IMR-90 (cell line): ENCODE results near the gene OR5H14.

Experiments
- FOS ChIP-seq: fragments of 150-350 bp; IDR thresholded peaks from 2 replicates; pipeline ENCODE4 v1.6.1; 2016; ENCODE audit warnings: low read depth, low read length
- POLR2A ChIP-seq: IDR thresholded peaks from 2 replicates; pipeline ENCODE4 v1.6.1; 2012; ENCODE audit warnings: mild to moderate bottlenecking, low read depth, low read length
- RAD21 ChIP-seq: IDR thresholded peaks from 2 replicates; pipeline ENCODE4 v1.6.1; 2012; ENCODE audit warnings: low read length, improper control_type of control experiment
- TF ChIP-seq, protein P1 (sequence below): conservative IDR thresholded peaks from 2 replicates; pipeline ENCODE4 v1.5.1; 2012; ENCODE audit warnings: mild to moderate bottlenecking, low read depth, low read length, improper control_type of control experiment

DNA sequence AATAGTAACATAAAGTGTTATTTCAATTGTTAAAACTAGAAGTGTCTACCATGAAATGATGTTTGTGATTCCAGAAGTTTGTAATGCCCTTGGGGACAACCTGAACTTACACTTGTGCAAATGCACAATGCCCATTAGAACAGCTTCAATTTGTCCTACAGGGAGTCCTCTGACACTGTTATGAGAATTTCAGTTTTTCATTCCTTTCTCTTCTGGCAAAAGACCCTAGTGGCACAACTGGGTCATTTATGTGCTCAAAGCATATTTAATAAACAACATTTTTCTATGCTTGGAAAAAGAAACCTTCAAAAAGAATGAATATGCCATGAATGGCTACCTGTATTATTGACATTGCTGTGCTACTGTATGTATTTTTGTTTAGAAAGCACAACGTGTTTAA, 16.9 kb upstream of the OR5H14 start, which contains the start of gene OR5H1:
- TF ChIP-seq FOS (no peak), RAD21 (no peak), POLR2A (no peak)
- TF ChIP-seq, protein P1, sequence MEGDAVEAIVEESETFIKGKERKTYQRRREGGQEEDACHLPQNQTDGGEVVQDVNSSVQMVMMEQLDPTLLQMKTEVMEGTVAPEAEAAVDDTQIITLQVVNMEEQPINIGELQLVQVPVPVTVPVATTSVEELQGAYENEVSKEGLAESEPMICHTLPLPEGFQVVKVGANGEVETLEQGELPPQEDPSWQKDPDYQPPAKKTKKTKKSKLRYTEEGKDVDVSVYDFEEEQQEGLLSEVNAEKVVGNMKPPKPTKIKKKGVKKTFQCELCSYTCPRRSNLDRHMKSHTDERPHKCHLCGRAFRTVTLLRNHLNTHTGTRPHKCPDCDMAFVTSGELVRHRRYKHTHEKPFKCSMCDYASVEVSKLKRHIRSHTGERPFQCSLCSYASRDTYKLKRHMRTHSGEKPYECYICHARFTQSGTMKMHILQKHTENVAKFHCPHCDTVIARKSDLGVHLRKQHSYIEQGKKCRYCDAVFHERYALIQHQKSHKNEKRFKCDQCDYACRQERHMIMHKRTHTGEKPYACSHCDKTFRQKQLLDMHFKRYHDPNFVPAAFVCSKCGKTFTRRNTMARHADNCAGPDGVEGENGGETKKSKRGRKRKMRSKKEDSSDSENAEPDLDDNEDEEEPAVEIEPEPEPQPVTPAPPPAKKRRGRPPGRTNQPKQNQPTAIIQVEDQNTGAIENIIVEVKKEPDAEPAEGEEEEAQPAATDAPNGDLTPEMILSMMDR: no peak
